Endothelial cell (in vitro differentiated cells): ENCODE results near the gene KRT17. TPM values are rescaled to one million over a fixed set of nuclear protein-coding genes. Genes with fewer than 3 reads are reported as not detected.

Experiments
- DNase-seq: peaks from one replicate; pipeline ENCODE4 v3.0.0; 2021; ENCODE audit warnings: low spot score
- H3K27ac Mint-ChIP-seq: one replicate; pipeline ENCODE4 v1.8.0; 2021; ENCODE audit warnings: mixed read lengths, inconsistent platforms; ENCODE audit not compliant: unreplicated experiment
- H3K27me3 Mint-ChIP-seq: one replicate; pipeline ENCODE4 v1.8.0; 2021; ENCODE audit warnings: mild to moderate bottlenecking, moderate library complexity, mixed read lengths, inconsistent platforms; ENCODE audit not compliant: unreplicated experiment
- H3K36me3 Mint-ChIP-seq: one replicate; pipeline ENCODE4 v1.8.0; 2021; ENCODE audit warnings: mild to moderate bottlenecking, low read depth, mixed read lengths, inconsistent platforms; ENCODE audit not compliant: unreplicated experiment
- H3K4me1 Mint-ChIP-seq: one replicate; pipeline ENCODE4 v1.8.0; 2021; ENCODE audit warnings: mild to moderate bottlenecking, mixed read lengths, inconsistent platforms; ENCODE audit not compliant: unreplicated experiment
- H3K4me3 Mint-ChIP-seq: one replicate; pipeline ENCODE4 v1.8.0; 2021; ENCODE audit warnings: mild to moderate bottlenecking, mixed read lengths, inconsistent platforms; ENCODE audit not compliant: unreplicated experiment
- H3K9me3 Mint-ChIP-seq: one replicate; pipeline ENCODE4 v1.8.0; 2021; ENCODE audit warnings: mixed read lengths, inconsistent platforms; ENCODE audit not compliant: unreplicated experiment
- CTCF ChIP-seq: fragments of 200-600 bp; sonication (generic); IDR thresholded peaks from one replicate; pipeline ENCODE4 v1.5.0; 2021; ENCODE audit warnings: antibody characterized with exemption; ENCODE audit not compliant: unreplicated experiment
- total RNA-seq: library from RNA; stranded (reverse); fragmentation: NEBNext Ultra II Directional; extraction: Animal tissue kit (Norgen Biotek cat#: 25700); gene quantifications from one replicate; pipeline ENCODE4 v1.2.1, GENCODE V29; 2021; ENCODE audit not compliant: unreplicated experiment

The KRT17 gene
- total RNA-seq, 1 donor from 2014 or later = not detected

GRCh38 chr17:41633556-41634199, 9.3 kb upstream of the KRT17 start:
- Mint-ChIP-seq H3K4me1 (peaks cover 5% of the 10 kb centered on the region), H3K27ac (no peak overlapping the region), H3K36me3 (no peaks in the 10 kb centered on the region)

DNA sequence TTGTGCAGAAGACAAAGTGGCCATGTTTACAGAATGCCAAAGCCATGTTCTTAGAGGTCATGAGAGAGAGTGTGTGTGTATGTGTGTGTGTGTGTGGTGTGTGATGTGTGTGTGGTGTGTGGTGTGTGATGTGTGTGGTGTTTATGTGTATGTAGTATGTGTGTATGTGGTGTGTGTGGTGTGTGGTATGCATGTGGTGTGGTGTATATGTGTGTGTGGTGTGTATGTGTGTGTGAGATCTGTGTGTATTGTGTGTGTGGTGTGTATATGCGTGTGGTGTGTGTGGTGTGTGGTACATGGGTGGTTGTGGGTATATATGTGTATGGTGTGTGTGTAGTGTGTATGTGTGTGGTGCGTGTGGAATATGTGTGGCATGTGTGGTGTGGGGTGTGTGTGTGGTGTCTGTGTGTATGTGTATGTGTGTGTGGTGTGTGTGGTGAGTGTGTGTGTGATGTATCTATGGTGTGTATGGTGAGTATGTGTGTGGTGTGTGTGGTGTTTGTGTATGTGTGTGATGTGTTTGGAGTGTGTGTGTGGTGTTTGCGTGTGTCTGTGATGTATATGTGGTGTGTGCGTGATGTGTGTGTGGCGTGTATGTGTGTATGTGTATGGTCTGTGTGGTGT, 8.2 kb upstream of the KRT17 start:
- Mint-ChIP-seq H3K27ac (no peak overlapping the region), H3K27me3 (peaks cover 6% of the 10 kb centered on the region)

More at GRCh38 chr17:41633556-41634199, 9.3 kb upstream of the KRT17 start:
- DNase-seq = no peak
- Mint-ChIP-seq H3K4me3 (no peak overlapping the region), H3K27me3 (peaks cover 3% of the 10 kb centered on the region), H3K9me3 (no peaks in the 10 kb centered on the region)
- TF ChIP-seq CTCF = no peak

DNA sequence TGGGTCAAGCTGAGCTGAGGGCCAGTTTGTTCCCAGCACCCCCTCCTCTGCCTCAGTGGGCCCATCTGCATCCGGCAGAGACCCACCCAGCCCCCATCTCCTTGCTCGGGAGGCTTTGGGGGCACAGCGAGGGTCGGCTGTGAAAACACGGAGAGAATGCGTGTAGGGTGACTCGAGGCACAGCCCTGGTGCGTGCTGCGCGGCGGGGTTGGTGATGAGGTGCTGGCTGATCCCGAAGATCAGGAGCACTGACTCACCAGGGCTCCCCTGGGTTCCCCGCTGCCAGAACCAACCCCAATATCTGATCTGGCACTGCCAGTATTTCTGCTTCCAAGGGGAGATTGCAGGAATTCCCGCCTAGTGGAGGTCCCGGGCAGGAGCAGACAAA, 7.5 kb upstream of the KRT17 start:
- H3K4me1 Mint-ChIP-seq = peaks cover 5% of the 10 kb centered on the region
- H3K27ac Mint-ChIP-seq = no peak overlapping the region
- no peaks in the 10 kb centered on the region for H3K9me3 Mint-ChIP-seq
- H3K36me3 Mint-ChIP-seq = no peaks in the 10 kb centered on the region
- no peak overlapping the region for H3K4me3 Mint-ChIP-seq
- H3K27me3 Mint-ChIP-seq = peaks cover 11% of the 10 kb centered on the region
- no peak for DNase-seq
- no peak for TF ChIP-seq CTCF

More for the DNA sequence above, 8.2 kb upstream of the KRT17 start:
- Mint-ChIP-seq H3K36me3 (no peaks in the 10 kb centered on the region), H3K4me3 (no peak overlapping the region), H3K9me3 (no peaks in the 10 kb centered on the region), H3K4me1 (peaks cover 5% of the 10 kb centered on the region)
- TF ChIP-seq CTCF = no peak
- DNase-seq = no peak

- Mint-ChIP-seq H3K27me3 (peaks cover 11% of the 10 kb centered on the region), H3K27ac (no peak overlapping the region), H3K4me3 (no peak overlapping the region), H3K9me3 (no peaks in the 10 kb centered on the region), H3K36me3 (no peaks in the 10 kb centered on the region), H3K4me1 (peaks cover 5% of the 10 kb centered on the region)
- TF ChIP-seq CTCF = no peak
- no peak for DNase-seq
These were observed 6.9 kb upstream of the KRT17 start for GRCh38 chr17:41631025-41631897.
